H1 (cell line): ENCODE data around the gene RFX2. TPM values are rescaled to one million over a fixed set of nuclear protein-coding genes. Genes with fewer than 3 reads are reported as not detected.

Source experiments
- CTCF ChIA-PET: fragments of 300-600 bp; sonication (Branson Sonifier 250); formaldehyde crosslinking; loops from one replicate; lab custom pipeline; 2021; ENCODE audit not compliant: partially characterized antibody; lab: Charles Lee
- POLR2A ChIA-PET: fragments of 300-600 bp; sonication (Branson Sonifier 250); formaldehyde crosslinking; loops from one replicate; lab custom pipeline; 2021; ENCODE audit warnings: inconsistent platforms; ENCODE audit not compliant: partially characterized antibody; lab: Charles Lee
- DNase-seq, 2 experiments: peaks; one replicate each; pipeline versions ENCODE4 v3.0.0 to v3.0.0-alpha.2; 2010 to 2022; ENCODE audit warnings: low spot score in 2 of 2, low read depth in 1 of 2, mixed read lengths in 1 of 2
- FAIRE-seq: peaks from 2 replicates; lab custom pipeline; 2011; peaks lifted over from hg19 to GRCh38; lab: Jason Lieb, UNC
- H2AFZ ChIP-seq: 2 replicates; pipeline ENCODE4 v1.8.1; 2012; ENCODE audit warnings: low read length, inconsistent platforms
- H2AK5ac ChIP-seq: 2 replicates; pipeline ENCODE4 v1.6.1; 2013; ENCODE audit warnings: low read depth, low read length
- H2BK120ac ChIP-seq: replicated peaks from 2 replicates; pipeline ENCODE3; 2013; ENCODE audit warnings: low read depth, low read length, inconsistent platforms
- H2BK12ac ChIP-seq: 2 replicates; pipeline ENCODE4 v1.6.1; 2013; ENCODE audit warnings: low read depth, low read length
- H2BK15ac ChIP-seq: 2 replicates; pipeline ENCODE4 v1.6.1; 2013; ENCODE audit warnings: low read length
- H2BK20ac ChIP-seq: 2 replicates; pipeline ENCODE4 v1.6.1; 2013; ENCODE audit warnings: low read length
- H2BK5ac ChIP-seq: 2 replicates; pipeline ENCODE4 v1.6.1; 2013; ENCODE audit warnings: low read depth, low read length
- H3K14ac ChIP-seq: 2 replicates; pipeline ENCODE4 v1.6.1; 2013; ENCODE audit warnings: inconsistent platforms; ENCODE audit not compliant: insufficient read length
- H3K18ac ChIP-seq: 2 replicates; pipeline ENCODE4 v1.6.1; 2013; ENCODE audit warnings: low read length; ENCODE audit errors: extremely low read depth
- H3K23ac ChIP-seq: 2 replicates; pipeline ENCODE4 v1.6.1; 2013; ENCODE audit warnings: inconsistent platforms; ENCODE audit not compliant: insufficient read length
- H3K23me2 ChIP-seq: 2 replicates; pipeline ENCODE4 v1.6.1; 2013; ENCODE audit warnings: low read depth, low read length
- H3K27ac ChIP-seq: 2 replicates; pipeline ENCODE4 v1.6.1; 2011; ENCODE audit warnings: low read depth, low read length, inconsistent platforms
- H3K27me3 ChIP-seq, 4 experiments: replicated peaks in 1 of 4; 1 replicate in 1 of 4; 2 replicates in 3 of 4; pipeline versions ENCODE4 v1.6.1 to v1.8.1; 2011 to 2013; ENCODE audit warnings: low read length in 3 of 4, mild to moderate bottlenecking in 3 of 4, inconsistent platforms in 2 of 4, mixed read lengths in 2 of 4, moderate library complexity in 1 of 4; ENCODE audit not compliant: control insufficient read depth in 3 of 4, insufficient read depth in 3 of 4; ENCODE audit errors: extremely low read depth in 1 of 4
- H3K36me3 ChIP-seq, 4 experiments: 2 replicates each; pipeline versions ENCODE4 v1.6.1 to v1.8.1; 2011 to 2013; ENCODE audit warnings: mild to moderate bottlenecking in 4 of 4, low read length in 3 of 4, moderate library complexity in 2 of 4, control low read depth in 1 of 4, inconsistent platforms in 1 of 4; ENCODE audit not compliant: insufficient read depth in 4 of 4, control insufficient read depth in 2 of 4
- H3K4ac ChIP-seq: replicated peaks from 2 replicates; pipeline ENCODE3; 2013; ENCODE audit warnings: low read length, low read depth, mixed read lengths, inconsistent platforms; ENCODE audit not compliant: insufficient read length
- H3K4me1 ChIP-seq, 4 experiments: replicated peaks in 1 of 4; 1 replicate in 1 of 4; 2 replicates in 3 of 4; pipeline versions ENCODE4 v1.6.1 to v1.8.1; 2011 to 2013; ENCODE audit warnings: low read length in 3 of 4, inconsistent platforms in 2 of 4, mixed read lengths in 1 of 4; ENCODE audit not compliant: insufficient read depth in 4 of 4, control insufficient read depth in 3 of 4
- H3K4me2 ChIP-seq, 2 experiments: 2 replicates each; pipeline versions ENCODE4 v1.6.1 to v1.8.1; 2011 to 2013; ENCODE audit warnings: low read depth in 2 of 2, low read length in 2 of 2, control low read depth in 1 of 2, inconsistent platforms in 1 of 2, mild to moderate bottlenecking in 1 of 2; ENCODE audit not compliant: insufficient read depth in 1 of 2
- H3K4me3 ChIP-seq, 4 experiments: fragments of 200-600, 300-600 bp in 1 of 4; sonication (generic), shearing (Covaris generic), sonication (Bioruptor Twin) in 1 of 4; 2 replicates each; pipeline versions ENCODE4 v1.5.1 to v1.8.1; 2011 to 2016; ENCODE audit warnings: low read length in 4 of 4, low read depth in 3 of 4, control low read depth in 2 of 4, inconsistent platforms in 2 of 4, mild to moderate bottlenecking in 2 of 4, mixed read lengths in 1 of 4, moderate library complexity in 1 of 4; ENCODE audit not compliant: insufficient read depth in 2 of 4; ENCODE audit errors: extremely low read depth in 1 of 4
- H3K56ac ChIP-seq: replicated peaks from 2 replicates; pipeline ENCODE3; 2013; ENCODE audit warnings: low read depth, mild to moderate bottlenecking, mixed read lengths, low read length, inconsistent platforms; ENCODE audit not compliant: insufficient read length
- H3K79me1 ChIP-seq: 2 replicates; pipeline ENCODE4 v1.6.1; 2013; ENCODE audit warnings: low read depth, low read length, control low read depth
- H3K79me2 ChIP-seq, 2 experiments: 2 replicates each; pipeline versions ENCODE4 v1.6.1 to v1.8.1; 2012 to 2013; ENCODE audit warnings: low read length in 2 of 2, mild to moderate bottlenecking in 2 of 2, inconsistent platforms in 1 of 2; ENCODE audit not compliant: insufficient read depth in 2 of 2, control insufficient read depth in 1 of 2
- H3K9ac ChIP-seq, 4 experiments: replicated peaks in 1 of 4; 1 replicate in 1 of 4; 2 replicates in 3 of 4; pipeline versions ENCODE4 v1.6.1 to v1.8.1; 2011 to 2013; ENCODE audit warnings: low read depth in 3 of 4, low read length in 3 of 4, control low read depth in 2 of 4, mild to moderate bottlenecking in 2 of 4, moderate library complexity in 2 of 4, inconsistent platforms in 1 of 4; ENCODE audit errors: extremely low read depth in 1 of 4
- H3K9me3 ChIP-seq, 2 experiments: 2 replicates each; pipeline versions ENCODE4 v1.6.1 to v1.8.1; 2012 to 2013; ENCODE audit warnings: mild to moderate bottlenecking in 2 of 2, moderate library complexity in 2 of 2, control low read depth in 1 of 2, inconsistent platforms in 1 of 2, low read depth in 1 of 2, low read length in 1 of 2, mixed read lengths in 1 of 2; ENCODE audit not compliant: insufficient read depth in 2 of 2
- H4K20me1 ChIP-seq, 2 experiments: replicated peaks in 1 of 2; 2 replicates each; pipeline versions ENCODE3 to v1.8.1; 2011 to 2013; ENCODE audit warnings: inconsistent platforms in 2 of 2, low read length in 2 of 2, mild to moderate bottlenecking in 1 of 2; ENCODE audit not compliant: insufficient read depth in 2 of 2, control insufficient read depth in 1 of 2
- H4K5ac ChIP-seq: 2 replicates; pipeline ENCODE4 v1.6.1; 2013; ENCODE audit warnings: low read length, low read depth, mixed read lengths, inconsistent platforms; ENCODE audit not compliant: insufficient read length
- H4K8ac ChIP-seq: 2 replicates; pipeline ENCODE4 v1.8.0; 2013; ENCODE audit warnings: mild to moderate bottlenecking, moderate library complexity, low read length, inconsistent platforms; ENCODE audit not compliant: insufficient read depth; ENCODE audit errors: extremely low read depth
- H4K91ac ChIP-seq: replicated peaks from 2 replicates; pipeline ENCODE3; 2013; ENCODE audit warnings: low read length, mixed read lengths, inconsistent platforms; ENCODE audit not compliant: insufficient read length
- BCL11A ChIP-seq, 2 experiments: IDR thresholded peaks; one replicate each; pipeline ENCODE4 v1.6.1; 2011; ENCODE audit warnings: low read depth in 2 of 2, low read length in 2 of 2, mild to moderate bottlenecking in 2 of 2
- CBX5 ChIP-seq: fragments of 300-800, 300-1000 bp; sonication (generic); IDR thresholded peaks from 2 replicates; pipeline ENCODE4 v1.7.1; 2016; ENCODE audit warnings: antibody characterized with exemption, low read length, low read depth
- E2F6 ChIP-seq: IDR thresholded peaks from 2 replicates; pipeline ENCODE4 v1.6.1; 2012; ENCODE audit warnings: inconsistent platforms
- EZH2 ChIP-seq: fragments of 200-600 bp; sonication (generic); IDR thresholded peaks from 2 replicates; pipeline ENCODE4 v1.7.1; 2012; ENCODE audit warnings: low read depth, mild to moderate bottlenecking, moderate library complexity, low read length, inconsistent platforms; ENCODE audit not compliant: severe bottlenecking
- HDAC6 ChIP-seq: IDR thresholded peaks from one replicate; pipeline ENCODE4 v1.7.1; 2012; ENCODE audit warnings: low read depth, mild to moderate bottlenecking, inconsistent platforms, low read length, moderate library complexity
- JUND ChIP-seq: IDR thresholded peaks from 2 replicates; pipeline ENCODE4 v1.6.1; 2011; ENCODE audit warnings: mild to moderate bottlenecking, improper control_type of control experiment, low read length
- KDM1A ChIP-seq: fragments of 200-600, 300-600 bp; sonication (generic); IDR thresholded peaks from 2 replicates; pipeline ENCODE4 v1.7.1; 2016; ENCODE audit warnings: mild to moderate bottlenecking, low read length, borderline replicate concordance
- KDM5A ChIP-seq: fragments of 200-600 bp; IDR thresholded peaks from 2 replicates; pipeline ENCODE4 v1.7.1; 2012; ENCODE audit warnings: mild to moderate bottlenecking, low read length, inconsistent platforms, mixed read lengths
- NANOG ChIP-seq: IDR thresholded peaks from 2 replicates; pipeline ENCODE4 v1.6.1; 2011; ENCODE audit warnings: low read length, low read depth, mild to moderate bottlenecking, inconsistent platforms; ENCODE audit not compliant: insufficient read depth, poor library complexity, severe bottlenecking
- NRF1 ChIP-seq: IDR thresholded peaks from 2 replicates; pipeline ENCODE4 v1.6.1; 2011; ENCODE audit warnings: mild to moderate bottlenecking, low read depth, low read length, improper control_type of control experiment
- PHF8 ChIP-seq: fragments of 200-600 bp; sonication (generic); conservative IDR thresholded peaks from 2 replicates; pipeline ENCODE4 v1.7.1; 2012; ENCODE audit warnings: low read depth, mild to moderate bottlenecking, inconsistent platforms, low read length, moderate library complexity
- POLR2A ChIP-seq, 2 experiments: IDR thresholded peaks; 1 replicate in 1 of 2; 2 replicates in 1 of 2; pipeline ENCODE4 v1.6.1; 2011; ENCODE audit warnings: low read depth in 2 of 2, low read length in 2 of 2, mild to moderate bottlenecking in 2 of 2; ENCODE audit errors: control extremely low read depth in 1 of 2
- SAP30 ChIP-seq: fragments of 300-600 bp; sonication (generic); IDR thresholded peaks from 2 replicates; pipeline ENCODE4 v1.7.1; 2012; ENCODE audit warnings: low read length, moderate library complexity, mild to moderate bottlenecking, inconsistent platforms; ENCODE audit not compliant: insufficient read depth, insufficient replicate concordance
- TAF7 ChIP-seq: optimal IDR thresholded peaks from 2 replicates; pipeline ENCODE3; 2011; ENCODE audit warnings: low read depth, mild to moderate bottlenecking, inconsistent platforms, low read length, moderate library complexity, borderline replicate concordance
- WGBS, 2 experiments: shearing (Covaris generic) in 1 of 2; methylation state at CpG; one replicate each; pipeline versions ENCODE4 v1.1.6 to v1.1.7; 2013 to 2015; ENCODE audit warnings: low lambda C conversion rate in 2 of 2, mixed read lengths in 2 of 2, inconsistent platforms in 1 of 2, low coverage in 1 of 2, missing lambda C conversion rate in 1 of 2; ENCODE audit not compliant: insufficient replicate concordance in 2 of 2, insufficient coverage in 1 of 2, insufficient read length in 1 of 2; ENCODE audit errors: extremely low coverage in 1 of 2, missing lambda C conversion rate in 1 of 2; 5-methylcytosine and 5-hydroxymethylcytosine counted together
- polyA plus RNA-seq, 7 experiments: library from polyadenylated mRNA; depleted of rRNA in 3 of 7; stranded (reverse) in 5 of 7; unstranded in 2 of 7; fragments of >200 nt in 5 of 7; fragments of 200-250 nt in 2 of 7; gene quantifications; 1 replicate in 5 of 7; 2 replicates in 1 of 7; 4 replicates in 1 of 7; pipeline versions ENCODE4 v1.2.1 to v1.2.3, GENCODE V29; 2011 to 2013; ENCODE audit warnings: missing spikeins in 2 of 7, mixed read lengths in 2 of 7
- total RNA-seq: library from RNA; stranded (reverse); fragmentation: NEBNext Ultra II Directional; extraction: Animal tissue kit (Norgen Biotek cat#: 25700); gene quantifications from 2 replicates; pipeline ENCODE4 v1.2.1, GENCODE V29; 2021

RFX2 gene
- total and polyA plus RNA-seq, 2 of the 8 experiments (the other 6 are each of a cell fraction or from before 2014, with no cell fraction given): 4.8 to 5.3 TPM

- H3K27me3 ChIP-seq: no peaks in the 10 kb centered on the region
- FAIRE-seq (no peak), DNase-seq (no peak)
- H2AK5ac ChIP-seq: no peak overlapping the region
- no peaks in the 10 kb centered on the region; a peak in 1 of 7 replicates for H3K4me1 ChIP-seq
- no peak overlapping the region for H3K4me3 ChIP-seq
- no peak overlapping the region; the same call in 1 of the 2 replicates for H3K18ac ChIP-seq
- H3K79me2 ChIP-seq: no peaks in the 10 kb centered on the region
- no peak overlapping the region for H2BK20ac ChIP-seq
- no peak overlapping the region for H2BK15ac ChIP-seq
- H3K23me2 ChIP-seq: no peaks in the 10 kb centered on the region
- no peaks in the 10 kb centered on the region for H3K79me1 ChIP-seq
- no peak overlapping the region for H3K4ac ChIP-seq
- ChIA-PET CTCF (interaction anchor here (0.9 to 4.7 kb wide), 4 partner anchors 10 to 39 kb away, joined by 3 to 44 read pairs (median 18); no protein-coding TSS in a partner anchor), POLR2A (interaction anchor here (0.8 kb wide), 1 partner anchor 11 kb away, joined by 3 read pairs; no protein-coding TSS in a partner anchor)
- H2AFZ ChIP-seq: no peak overlapping the region
- H3K56ac ChIP-seq: no peak overlapping the region
- no peak overlapping the region for H4K5ac ChIP-seq
- no peak overlapping the region for H2BK12ac ChIP-seq
- H3K4me2 ChIP-seq: no peak overlapping the region
- no peak overlapping the region for H3K23ac ChIP-seq
- H3K36me3 ChIP-seq: no peaks in the 10 kb centered on the region
- no peak overlapping the region for H2BK120ac ChIP-seq
- H4K91ac ChIP-seq: no peak overlapping the region
- 91% methylated on average over 20 of the region's 20 CpGs; no CpG with 5 or more reads in 1 of the 2 experiments for WGBS, 2 experiments
- H4K20me1 ChIP-seq: peaks cover 0 to 3% of the 10 kb centered on the region in 2 experiments
- no peaks in the 10 kb centered on the region for H3K9me3 ChIP-seq
- no peak overlapping the region for H2BK5ac ChIP-seq
- no peak overlapping the region for H4K8ac ChIP-seq
- no peak overlapping the region for H3K14ac ChIP-seq
- no peak overlapping the region for H3K27ac ChIP-seq
- no peak overlapping the region for H3K9ac ChIP-seq
- TF ChIP-seq TAF7 (no peak), EZH2 (no peak), NANOG (no peak), KDM1A (no peak), E2F6 (no peak), POLR2A (IDR thresholded peaks at IDR 0.05; ENCODE audit: control extremely low read depth in 1 of 2, low read depth in 2 of 2, low read length in 2 of 2) (no peak), NRF1 (no peak), CBX5 (no peak), KDM5A (no peak), HDAC6 (no peak), JUND (no peak), BCL11A (IDR thresholded peaks at IDR 0.05; ENCODE audit: low read depth in 2 of 2, low read length in 2 of 2) (no peak), SAP30 (no peak), PHF8 (no peak)
Observed at GRCh38 chr19:6006896-6007295, 103.4 kb downstream of the RFX2 start.
